Frontal cortex (tissue), 4 donors: Measurements from ENCODE around the gene CHRDL2. TPM values are rescaled to one million over a fixed set of nuclear protein-coding genes. Genes with fewer than 3 reads are reported as not detected.

ENCODE experiments used
- DNase-seq, 2 donors: peaks; one replicate each; pipeline ENCODE4 v3.0.0; 2012; ENCODE audit warnings: low spot score in 2 of 2
- FAIRE-seq: peaks from 2 replicates; lab custom pipeline; 2012; peaks lifted over from hg19 to GRCh38; lab: Jason Lieb, UNC
- total RNA-seq: library from RNA; depleted of rRNA; stranded (reverse); fragments of >200 nt; gene quantifications from one replicate; pipeline ENCODE4 v1.2.3, GENCODE V29; 2014
- donor health status: control.
- donor health status: control.
- donor health status: control.

Gene CHRDL2
- total RNA-seq, 1 donor from 2014 or later = not detected

DNA sequence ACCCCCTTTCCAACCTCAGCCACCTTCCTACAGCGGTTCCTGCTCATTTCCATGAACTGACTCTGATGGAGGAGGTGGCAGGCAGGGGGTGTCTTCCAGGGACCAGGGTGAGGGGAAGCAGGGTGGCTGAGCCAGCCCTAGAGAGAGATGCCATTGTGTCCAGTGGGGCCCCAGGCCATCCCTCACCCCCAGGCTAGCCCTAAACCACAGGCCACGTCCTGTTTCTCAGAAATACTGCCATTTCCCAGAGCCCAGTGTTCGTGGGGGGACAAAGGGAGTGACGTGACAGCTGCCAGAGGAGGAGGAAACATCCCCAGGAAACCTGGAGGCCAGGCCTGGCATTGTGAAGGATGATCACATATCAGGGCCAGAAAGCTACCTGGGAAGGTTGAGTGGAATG is 39.5 kb downstream of the CHRDL2 start:
- DNase-seq (no peak), FAIRE-seq (no peak)

DNA sequence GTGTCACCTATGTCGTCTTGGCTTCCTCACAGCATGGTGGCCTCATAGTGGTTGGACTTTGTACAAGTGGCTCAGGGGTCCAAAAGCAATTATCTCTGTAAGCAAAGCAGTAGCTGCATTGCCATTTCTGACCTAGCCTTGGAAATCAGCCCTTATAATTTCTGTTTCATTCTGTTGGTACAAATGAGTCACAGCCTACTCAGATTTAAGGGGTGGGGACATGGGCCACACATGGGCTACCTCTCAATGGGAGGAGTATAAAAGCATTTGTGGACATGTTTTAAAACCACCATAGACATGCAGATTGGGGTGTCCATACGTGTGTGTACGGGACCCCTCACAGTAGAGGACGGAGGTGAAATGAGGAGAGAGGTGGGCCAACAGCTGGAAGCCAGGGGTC is 41.6 kb downstream of the CHRDL2 start:
- DNase-seq (no peak), FAIRE-seq (no peak)

DNA sequence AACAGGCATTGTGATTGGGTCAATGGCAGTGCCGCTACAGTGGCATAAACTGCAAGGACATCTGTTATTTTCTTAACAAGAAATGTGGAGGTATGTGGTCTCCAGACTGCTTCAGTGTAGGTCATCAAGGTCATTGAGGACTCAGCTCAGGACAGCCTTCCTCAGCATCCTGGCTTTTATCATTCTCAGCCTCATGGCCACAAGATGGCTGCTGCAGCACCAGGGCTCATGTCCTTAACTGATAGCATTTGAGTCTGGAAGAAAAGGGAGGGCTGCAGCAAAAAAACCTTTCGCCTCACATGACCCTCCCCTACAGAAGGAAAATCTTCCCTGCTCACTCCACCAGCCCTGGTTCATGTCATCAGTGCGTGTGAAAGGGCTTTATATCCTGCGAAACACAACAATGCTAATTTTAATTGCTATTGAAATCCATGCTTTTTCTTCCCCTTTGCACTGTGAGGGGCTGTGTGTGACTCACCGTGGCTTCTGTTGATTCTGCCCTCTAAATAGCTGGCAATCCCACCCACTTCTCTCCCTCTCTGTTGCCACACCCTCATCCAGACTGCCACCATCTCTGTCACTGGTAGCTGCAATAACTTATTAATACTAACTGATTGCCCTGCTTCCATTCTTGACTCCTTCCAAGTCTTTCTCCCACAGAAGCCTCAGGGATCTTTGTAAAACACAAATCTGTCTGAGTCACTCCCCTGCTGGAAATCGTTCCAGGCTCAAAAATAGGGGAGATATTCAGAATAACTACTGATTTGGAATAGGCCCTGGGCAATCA is 43.8 kb downstream of the CHRDL2 start:
- DNase-seq = no peak
- FAIRE-seq = no peak

DNA sequence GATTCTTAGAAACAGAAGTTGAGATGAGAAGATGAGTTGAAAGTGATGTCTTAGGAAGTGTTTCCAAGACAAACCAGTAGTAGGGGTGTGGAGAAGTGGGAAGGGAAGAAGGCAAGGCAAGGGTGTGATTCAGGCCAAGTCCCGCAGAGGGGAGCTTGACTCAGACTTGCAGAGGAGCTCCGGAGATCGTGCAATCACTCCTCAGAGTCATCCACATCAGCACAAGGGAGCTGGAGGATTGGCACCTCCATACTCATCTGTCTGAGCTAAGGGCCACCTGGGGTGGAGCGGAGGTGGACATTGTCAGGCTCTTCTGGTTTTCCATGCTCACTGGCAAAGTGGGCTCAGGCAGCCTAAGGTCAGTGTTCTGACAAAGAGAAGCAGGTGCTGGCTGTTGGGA is 44.4 kb downstream of the CHRDL2 start:
- DNase-seq (no peak), FAIRE-seq (no peak)

DNA sequence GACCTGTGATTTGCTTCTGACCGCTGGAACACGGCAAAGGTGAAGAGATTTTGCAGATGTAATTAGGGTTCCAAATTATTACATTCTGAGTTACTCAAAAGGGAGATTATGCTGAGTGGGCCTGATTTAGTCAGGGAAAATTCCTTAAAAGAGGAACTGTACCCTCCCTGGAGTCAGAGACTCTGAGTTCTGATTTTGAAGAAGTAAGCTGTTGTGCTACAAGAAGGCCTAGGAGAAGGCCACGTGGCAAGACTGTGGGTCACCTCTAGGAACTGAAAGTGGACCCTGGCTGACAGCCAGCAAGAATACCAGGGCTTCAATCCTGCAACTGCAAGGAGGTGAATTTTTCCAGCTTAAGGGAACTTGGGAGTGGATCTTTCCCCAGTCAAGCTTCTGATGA is 45.3 kb downstream of the CHRDL2 start:
- DNase-seq (no peak), FAIRE-seq (no peak)

DNA sequence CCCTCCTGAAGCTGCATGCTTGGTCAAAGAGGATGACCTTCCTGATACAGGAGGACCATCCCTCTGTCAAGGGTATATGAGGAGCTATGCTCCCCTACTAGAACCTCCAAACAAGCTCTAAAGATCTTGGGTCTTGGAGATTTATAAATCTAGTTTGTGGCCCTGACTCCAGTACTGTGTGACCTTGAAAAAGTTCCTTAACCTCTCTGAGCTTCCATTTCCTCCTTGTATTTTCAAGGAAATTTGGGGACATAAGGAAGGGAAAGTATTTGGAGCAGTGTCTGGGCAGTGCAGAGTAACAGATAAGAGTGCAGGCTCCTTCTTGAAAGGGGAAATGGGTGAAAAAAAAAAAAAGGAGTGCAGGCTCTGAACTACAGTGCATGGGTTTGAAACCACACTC is 45.9 kb downstream of the CHRDL2 start:
- DNase-seq (no peak), FAIRE-seq (no peak)

DNA sequence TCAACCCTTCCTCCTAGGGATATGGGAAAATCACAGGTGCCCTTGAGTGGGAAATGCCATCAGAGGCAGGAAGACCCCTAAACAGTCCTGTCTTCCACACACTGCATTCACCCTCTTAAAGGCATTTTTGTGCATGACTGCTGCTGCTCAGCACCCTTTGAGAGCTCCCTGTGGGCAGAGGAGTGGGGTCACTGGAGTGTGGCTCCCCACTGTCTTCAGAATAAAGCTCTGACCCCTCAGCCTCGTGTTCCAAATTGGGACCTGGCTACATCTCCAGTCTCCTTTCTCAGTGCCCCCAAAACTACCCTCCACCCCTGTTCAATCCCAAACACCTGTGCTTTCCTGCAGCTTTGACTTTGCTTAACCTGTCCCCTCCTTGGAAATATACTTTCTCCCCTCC is 46.6 kb downstream of the CHRDL2 start:
- FAIRE-seq (no peak), DNase-seq (no peak)

DNA sequence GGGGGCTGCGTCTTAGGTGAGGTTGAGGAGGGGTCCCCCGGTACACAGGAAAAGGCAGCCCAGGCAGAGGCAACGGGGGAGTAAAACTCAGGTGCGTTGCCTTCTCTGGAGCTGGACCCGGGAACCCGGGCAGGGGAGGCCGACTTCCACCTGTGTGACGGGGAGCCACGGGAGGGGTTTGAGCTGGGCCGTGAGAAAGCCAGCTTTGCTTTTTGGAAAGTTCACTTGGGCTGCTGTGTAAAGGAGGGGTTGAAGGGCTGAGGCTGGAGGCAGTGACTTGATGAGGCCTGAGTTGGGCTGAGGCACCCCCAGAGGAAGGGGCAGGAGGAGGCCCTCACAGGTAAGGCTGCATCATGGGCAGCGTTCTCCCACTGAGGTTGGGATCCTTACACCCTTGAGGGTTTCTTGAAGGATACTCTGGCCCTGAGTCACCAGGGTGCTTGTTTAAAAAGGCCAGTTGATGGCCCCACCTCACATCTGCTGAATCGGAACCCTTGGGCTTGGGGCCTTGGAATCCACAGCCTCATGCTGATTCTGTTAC is 47.2 kb downstream of the CHRDL2 start:
- DNase-seq = no peak
- no peak for FAIRE-seq

DNA sequence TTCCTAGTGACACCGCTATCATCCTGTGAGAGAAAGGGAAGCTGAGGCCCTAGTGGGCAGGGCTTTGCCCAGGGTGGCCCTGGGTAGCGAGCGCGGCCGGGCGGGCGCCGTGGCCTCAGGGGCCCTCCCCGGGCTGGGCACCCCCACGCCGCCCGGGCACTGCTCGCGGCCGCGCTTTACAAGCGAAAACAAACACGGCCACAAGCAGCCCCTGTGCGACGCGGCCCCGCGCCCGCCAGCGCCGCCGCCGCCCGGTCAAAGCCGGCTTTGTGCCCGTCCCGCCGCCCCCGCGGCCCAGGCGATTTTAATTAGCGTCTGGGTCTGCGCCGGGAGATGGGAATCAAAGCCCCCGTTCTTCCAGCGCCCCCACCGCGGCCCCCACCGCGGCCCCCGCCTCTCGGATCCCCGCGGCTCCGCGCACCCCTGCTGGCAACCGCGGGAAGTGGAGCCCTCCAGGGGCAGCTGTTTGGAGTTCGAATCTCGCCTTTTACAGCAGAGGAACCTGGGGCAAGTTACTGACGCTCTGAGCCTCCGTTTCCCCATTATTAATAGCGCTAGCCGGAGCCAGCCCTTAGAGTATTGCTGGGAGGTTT is 47.9 kb downstream of the CHRDL2 start:
- DNase-seq (peak; percentile 78 to 88), FAIRE-seq (no peak)

DNA sequence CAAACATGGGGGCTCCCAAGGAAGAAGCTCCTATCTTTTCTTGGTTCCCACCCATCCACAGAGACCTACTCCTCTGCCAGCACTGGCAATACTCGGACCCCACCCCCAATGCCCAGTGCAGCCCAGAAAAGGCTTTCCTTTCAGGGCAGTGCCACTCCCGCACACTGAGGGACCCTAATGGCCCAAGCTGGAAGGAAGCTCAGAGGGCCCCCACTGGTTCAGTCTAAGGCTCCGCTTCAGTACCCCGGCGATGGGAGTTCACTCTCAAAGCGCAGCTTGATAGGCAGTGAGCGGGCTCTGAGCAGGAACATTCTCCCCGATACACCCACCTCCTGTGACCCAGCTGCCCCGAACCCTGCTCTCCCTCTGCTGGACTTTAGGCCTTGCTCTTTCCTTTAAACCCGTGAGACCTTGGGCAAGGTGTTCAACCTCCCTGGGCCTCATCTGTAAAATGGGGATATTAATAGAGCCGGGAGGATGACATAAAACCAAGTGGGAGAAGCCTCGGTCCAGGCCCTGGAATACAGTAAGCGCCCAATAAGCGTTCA is 48.4 kb downstream of the CHRDL2 start:
- FAIRE-seq (no peak), DNase-seq (no peak)

DNA sequence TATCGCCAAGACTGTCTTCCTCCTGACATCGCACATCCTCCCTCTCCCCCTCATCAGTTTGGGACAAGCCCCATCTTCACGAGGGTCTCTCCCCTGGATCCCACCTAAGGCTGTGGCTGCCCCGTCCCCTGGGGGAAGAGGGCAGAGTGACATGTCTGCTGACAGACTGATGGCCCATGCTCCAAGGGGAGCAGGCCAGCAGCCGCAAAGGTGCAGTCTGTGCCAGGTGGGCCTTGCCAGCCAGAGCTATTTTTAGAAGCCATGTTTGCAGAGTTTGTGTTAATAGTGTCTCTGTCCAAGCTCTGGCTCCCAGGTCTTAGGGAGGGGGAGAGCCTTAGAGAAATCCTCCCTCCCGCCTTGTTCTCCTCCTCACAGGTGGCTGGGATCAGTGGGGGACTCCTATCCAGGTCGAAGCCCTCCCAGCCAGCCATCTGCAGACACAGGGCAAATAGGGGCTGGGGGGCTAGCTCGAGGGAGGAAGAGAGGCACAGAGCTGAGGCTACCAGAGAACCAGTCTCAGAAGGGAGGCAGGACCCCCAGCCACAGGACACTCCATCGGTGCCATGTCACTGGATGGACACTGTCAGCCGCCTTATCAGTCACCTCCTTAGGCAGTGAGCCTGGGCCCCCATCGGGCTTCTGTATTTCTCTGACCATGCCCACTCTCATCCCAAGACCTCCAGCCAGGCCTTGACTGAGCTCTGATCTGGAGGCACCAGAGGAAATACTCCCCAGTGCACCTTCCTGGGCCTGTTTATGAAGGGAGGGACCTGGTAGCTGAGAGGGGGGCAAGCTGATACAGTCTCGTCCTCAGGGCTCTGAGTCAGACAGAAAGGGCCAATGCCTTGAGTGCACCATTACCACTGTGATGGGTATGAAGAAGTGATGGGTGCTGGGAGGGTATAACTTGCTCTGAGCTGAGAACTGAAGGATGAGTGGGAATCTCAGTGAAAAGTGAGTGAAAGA is 49.3 kb downstream of the CHRDL2 start:
- FAIRE-seq (no peak), DNase-seq (no peak)

DNA sequence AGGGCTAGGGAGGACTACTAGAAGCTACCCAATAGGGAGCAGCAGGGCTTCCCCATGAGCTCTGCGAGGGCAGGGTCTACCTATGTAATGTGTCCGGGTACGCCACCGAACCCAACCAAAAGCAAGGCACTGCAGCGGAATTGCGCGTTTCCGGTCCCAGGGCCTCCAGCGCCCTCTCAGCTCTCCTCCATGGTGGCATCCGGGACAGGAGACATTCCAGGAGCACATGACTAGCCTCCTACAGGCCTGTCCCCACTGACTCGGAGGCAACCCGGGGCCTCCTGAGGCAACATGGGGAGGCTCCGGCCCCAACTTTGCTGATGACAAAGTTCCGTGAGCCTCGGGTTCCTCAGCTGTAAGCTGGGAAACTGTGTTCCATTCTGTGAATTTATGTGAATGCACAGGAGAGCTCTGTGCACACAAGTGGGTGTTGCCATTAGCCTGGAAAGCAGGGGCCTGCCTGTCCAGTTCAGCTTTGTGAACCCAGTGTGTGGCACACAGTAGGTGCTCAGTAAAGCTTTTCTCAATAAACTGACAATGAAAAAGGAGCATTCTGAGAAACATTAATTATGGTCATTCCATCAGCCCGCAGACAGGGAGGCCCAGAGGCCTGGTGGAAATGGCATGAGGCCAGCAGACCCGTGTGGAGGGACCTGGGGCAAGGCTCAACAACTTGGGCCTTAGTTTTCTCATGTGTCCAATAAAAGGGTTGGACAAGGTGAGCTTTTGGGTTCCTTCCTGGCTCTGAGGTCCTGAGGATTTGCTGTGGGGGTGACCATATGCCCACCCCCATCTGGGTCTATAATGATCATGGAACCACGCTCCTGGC is 50.3 kb downstream of the CHRDL2 start:
- no peak for FAIRE-seq
- no peak for DNase-seq

DNA sequence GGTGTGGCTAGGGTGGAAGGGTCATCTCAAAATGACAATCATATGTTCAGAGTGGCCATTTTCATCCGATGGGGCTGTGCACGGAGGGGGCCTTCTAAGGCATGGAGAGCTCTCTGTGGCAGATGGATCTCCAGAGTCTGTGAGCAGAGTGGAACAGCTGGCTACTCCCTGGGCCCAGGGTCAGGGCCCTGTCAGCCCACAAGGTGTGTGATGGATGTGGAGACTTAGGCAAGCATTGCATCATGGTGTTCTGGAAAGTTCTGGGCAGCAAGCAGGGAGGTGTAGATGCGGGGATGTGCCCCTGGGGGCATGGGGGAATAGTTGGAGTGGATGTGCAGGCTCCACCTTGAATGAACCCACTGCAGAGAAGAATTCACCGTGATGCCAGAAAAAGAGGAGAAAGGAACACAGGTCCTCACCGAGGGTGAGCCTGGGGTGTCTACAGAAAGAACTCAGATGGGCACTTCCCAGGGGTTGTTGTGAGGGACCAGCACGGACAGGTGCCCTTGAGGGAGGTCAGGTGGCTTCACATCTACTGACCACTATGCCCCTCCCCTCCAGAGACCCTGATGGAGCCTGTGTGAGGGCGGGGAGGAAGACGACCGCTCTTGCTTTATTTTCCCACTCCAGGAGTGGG is 51.1 kb downstream of the CHRDL2 start:
- no peak for FAIRE-seq
- DNase-seq = no peak

DNA sequence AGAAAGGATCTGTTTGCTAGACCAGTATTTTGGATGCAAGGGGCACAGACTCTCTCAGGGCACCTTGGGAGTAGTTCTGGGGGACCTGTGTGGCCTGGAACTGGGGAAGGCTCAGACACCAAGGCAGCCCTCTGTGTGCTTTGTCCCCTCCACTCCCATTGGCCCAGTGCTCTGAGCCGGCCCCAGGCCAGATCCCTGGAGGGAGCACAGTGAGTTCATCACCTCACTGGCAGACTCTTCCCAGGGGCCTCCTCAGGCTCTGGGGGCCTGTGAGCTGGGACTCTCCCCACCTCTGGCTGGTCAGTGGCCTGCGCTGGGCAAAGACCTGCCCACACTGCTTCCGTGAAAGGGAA is 51.7 kb downstream of the CHRDL2 start:
- no peak for FAIRE-seq
- DNase-seq = no peak

DNA sequence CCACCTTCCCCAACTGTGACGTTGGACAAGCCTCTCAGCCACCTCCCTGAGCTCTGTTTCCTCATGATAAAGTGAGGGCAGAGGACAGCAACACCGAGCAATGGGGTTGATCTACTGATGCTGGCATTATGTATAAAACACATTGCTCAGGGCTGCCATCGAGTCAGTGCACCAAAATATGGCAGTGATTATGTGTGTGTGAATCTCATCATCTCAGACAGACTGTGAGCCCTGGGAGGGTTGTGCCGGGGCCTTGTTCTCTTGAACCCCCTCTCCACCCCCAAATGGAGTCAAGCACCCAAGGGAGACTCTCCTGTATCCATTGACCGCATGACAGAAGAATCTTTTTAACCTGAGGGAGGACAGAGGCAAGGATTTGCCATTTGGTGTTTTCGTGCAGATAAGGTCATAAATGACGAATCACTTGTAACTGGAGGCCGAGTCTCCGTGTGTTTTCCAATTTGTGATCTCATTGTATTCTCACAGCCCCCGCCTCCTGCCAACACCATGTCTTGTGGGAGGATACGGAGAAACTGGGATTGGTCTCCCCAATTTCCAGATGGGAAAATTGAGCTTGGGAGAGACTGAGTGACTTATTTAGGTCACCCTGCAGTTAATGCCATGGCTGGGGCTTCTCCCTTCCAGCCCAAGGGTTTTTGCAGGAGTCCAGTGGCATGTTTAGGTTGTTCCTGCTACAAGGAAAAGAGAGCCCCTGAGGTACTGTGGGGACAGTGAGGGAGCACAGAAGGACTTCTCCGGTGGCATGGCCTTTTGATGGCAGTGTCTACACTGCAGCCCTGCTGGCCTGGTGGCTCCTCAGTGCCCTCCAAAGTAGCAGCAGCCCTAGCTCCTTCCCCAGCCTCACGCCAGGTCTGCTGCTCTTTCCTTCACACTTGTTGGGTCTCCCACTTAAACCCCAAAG is 52.4 kb downstream of the CHRDL2 start:
- FAIRE-seq (no peak), DNase-seq (no peak)

DNA sequence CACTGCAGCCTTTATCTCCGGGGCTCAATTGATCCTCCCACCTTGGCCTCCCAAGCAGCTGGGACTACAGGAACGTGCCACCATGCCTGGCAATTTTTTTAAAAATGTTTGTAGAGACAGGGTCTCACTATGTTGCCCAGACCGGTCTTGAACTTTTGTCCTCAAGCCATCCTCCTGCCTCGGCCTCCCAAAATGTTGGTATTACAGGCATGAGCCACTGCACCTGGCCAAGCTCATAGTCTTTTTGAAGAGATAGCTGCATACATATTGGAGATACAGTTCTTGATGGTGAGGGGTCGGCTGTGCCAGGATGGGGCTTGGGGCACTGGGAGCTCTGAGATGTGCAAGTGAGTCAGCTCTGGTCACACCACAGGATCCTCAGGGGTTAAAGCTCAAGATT is 53.2 kb downstream of the CHRDL2 start:
- DNase-seq = no peak
- no peak for FAIRE-seq

DNA sequence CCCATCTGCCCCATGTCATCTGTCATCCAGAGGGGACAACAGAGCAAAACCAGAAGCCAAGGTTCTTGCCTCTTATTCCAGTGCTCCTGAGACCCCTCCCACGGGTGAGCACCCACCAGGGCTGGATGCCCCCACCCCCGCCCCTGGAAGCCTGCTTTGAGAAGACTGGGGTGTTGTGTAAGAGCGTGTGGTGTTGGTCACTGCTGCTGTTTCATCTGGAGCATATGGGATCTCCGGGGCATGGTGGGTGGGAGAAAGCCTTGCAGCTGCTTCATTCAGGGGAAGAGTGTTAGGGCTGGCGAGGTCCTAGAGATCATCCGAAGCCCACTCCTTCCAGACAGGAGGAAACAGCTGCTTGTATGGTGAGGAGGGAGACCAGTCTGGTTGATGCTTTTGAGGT is 54.1 kb downstream of the CHRDL2 start:
- FAIRE-seq = no peak
- DNase-seq = no peak

DNA sequence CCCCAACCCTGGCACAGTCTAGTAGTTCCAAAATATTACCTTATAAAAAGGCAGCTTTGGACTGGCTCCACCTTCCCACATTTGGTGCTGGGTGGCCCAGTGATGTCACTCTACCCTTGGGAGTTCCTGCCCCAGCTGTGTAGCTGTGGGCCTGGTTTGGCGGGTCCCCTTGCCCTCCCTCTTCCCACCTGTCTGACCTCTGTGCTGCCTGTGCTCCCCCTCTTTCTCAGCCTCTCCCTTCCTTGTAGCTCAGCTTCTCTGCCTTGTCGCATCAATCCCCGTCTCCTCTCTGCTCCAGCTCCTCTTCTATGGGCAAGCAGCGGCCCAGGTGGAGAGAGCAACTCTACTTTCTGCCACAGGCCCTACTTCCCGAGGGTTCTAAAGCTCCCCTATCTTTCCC is 54.6 kb downstream of the CHRDL2 start:
- no peak for DNase-seq
- FAIRE-seq = no peak
